Fibroblast of lung (primary cell): ENCODE results near the gene NPIPA8. TPM values are rescaled to one million over a fixed set of nuclear protein-coding genes. Genes with fewer than 3 reads are reported as not detected.
"Not testable (repeated sequence)": the region's sequence is repeated elsewhere in the genome, so short reads cannot be mapped to it uniquely, and the experiment has no call there.

Experiments used
- DNase-seq, 2 donors: peaks; one replicate each; pipeline versions ENCODE4 v3.0.0 to v3.0.0-alpha.2; 2010; ENCODE audit warnings: low read depth in 2 of 2
- H2AFZ ChIP-seq: 2 replicates; pipeline ENCODE4 v1.5.1; 2012; ENCODE audit warnings: low read length, control low read depth, inconsistent platforms
- H3K27ac ChIP-seq: 2 replicates; pipeline ENCODE4 v1.5.1; 2011; ENCODE audit warnings: low read length, control low read depth; ENCODE audit not compliant: insufficient read depth
- H3K27me3 ChIP-seq: 2 replicates; pipeline ENCODE4 v1.5.1; 2011; ENCODE audit warnings: mild to moderate bottlenecking, low read length; ENCODE audit not compliant: control insufficient read depth, insufficient read depth
- H3K36me3 ChIP-seq: 2 replicates; pipeline ENCODE4 v1.5.1; 2011; ENCODE audit warnings: low read length; ENCODE audit not compliant: control insufficient read depth, insufficient read depth
- H3K4me1 ChIP-seq: 2 replicates; pipeline ENCODE4 v1.5.1; 2011; ENCODE audit warnings: low read length; ENCODE audit not compliant: control insufficient read depth, insufficient read depth; ENCODE audit errors: extremely low read depth
- H3K4me2 ChIP-seq: 2 replicates; pipeline ENCODE4 v1.5.1; 2011; ENCODE audit warnings: low read length, control low read depth; ENCODE audit not compliant: insufficient read depth; ENCODE audit errors: extremely low read depth
- H3K4me3 ChIP-seq, 4 experiments: fragments of 200-600 bp in 1 of 4; sonication (generic) in 1 of 4; replicated peaks in 1 of 4; 2 replicates each; pipeline ENCODE4 v1.5.1; 2011 to 2016; ENCODE audit warnings: low read length in 4 of 4, low read depth in 3 of 4, mild to moderate bottlenecking in 3 of 4, control low read depth in 2 of 4, inconsistent platforms in 1 of 4, mixed read lengths in 1 of 4; ENCODE audit not compliant: insufficient read depth in 1 of 4; ENCODE audit errors: control extremely low read depth in 1 of 4
- H3K79me2 ChIP-seq: 2 replicates; pipeline ENCODE4 v1.5.1; 2012; ENCODE audit warnings: mild to moderate bottlenecking, low read length, inconsistent platforms; ENCODE audit not compliant: control insufficient read depth, insufficient read depth
- H3K9ac ChIP-seq: 2 replicates; pipeline ENCODE4 v1.5.1; 2011; ENCODE audit warnings: mild to moderate bottlenecking, low read length, control low read depth; ENCODE audit not compliant: insufficient read depth
- H3K9me3 ChIP-seq: 2 replicates; pipeline ENCODE4 v1.5.1; 2012; ENCODE audit warnings: low read depth, low read length; ENCODE audit not compliant: control insufficient read depth, insufficient read depth
- H4K20me1 ChIP-seq: 2 replicates; pipeline ENCODE4 v1.5.1; 2011; ENCODE audit warnings: low read length; ENCODE audit not compliant: control insufficient read depth, insufficient read depth; ENCODE audit errors: extremely low read depth
- polyA minus RNA-seq: library from RNA; depleted of rRNA, polyadenylated mRNA; stranded (reverse); fragments of >200 nt; gene quantifications from 2 replicates; pipeline ENCODE4 v1.2.3, GENCODE V29; 2011; ENCODE audit warnings: low replicate concordance
- polyA plus RNA-seq, 2 donors: library from polyadenylated mRNA; depleted of rRNA in 1 of 2; stranded (reverse) in 1 of 2; unstranded in 1 of 2; fragments of >200 nt; gene quantifications; 2 replicates each; pipeline ENCODE4 v1.2.1, GENCODE V29; 2011 to 2012; ENCODE audit warnings: missing spikeins in 1 of 2
- total RNA-seq: library from RNA; depleted of rRNA; stranded (reverse); fragments of >200 nt; gene quantifications from 2 replicates; pipeline ENCODE4 v1.2.1, GENCODE V29; 2014

Gene NPIPA8
- total RNA-seq = not detected in 2 replicates
- polyA plus RNA-seq = 2.9 and 5.1 TPM in 2 replicates
- 0.15 and 1.7 TPM in 2 replicates for polyA plus RNA-seq (2012)
- polyA minus RNA-seq = not detected in 2 replicates

DNA sequence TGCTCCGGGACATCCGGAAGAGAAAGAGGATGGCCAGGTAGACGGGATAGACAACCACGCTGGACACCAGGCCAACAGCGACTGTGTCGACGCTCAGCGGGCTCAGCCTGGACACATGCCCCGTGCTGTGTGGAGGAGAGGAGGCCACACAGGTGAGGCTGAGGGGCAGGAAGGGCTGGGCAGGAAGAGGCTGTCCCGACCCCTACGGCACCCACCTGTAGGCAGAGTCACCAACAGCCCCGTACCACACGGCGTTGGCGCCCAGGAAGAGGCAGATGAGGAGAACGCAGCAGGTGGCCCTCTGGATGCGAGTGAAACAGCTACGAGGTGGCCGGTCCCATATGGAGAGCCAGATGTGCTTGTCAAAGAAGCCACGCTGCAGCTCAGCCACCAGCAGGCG, at the start of gene NPIPA8:
Gene NPIPA8 (minus strand): TSS at position 101 of the 400 bp plus-strand sequence. CDS start 4,074 bp downstream, outside the sequence.
- H3K27me3 ChIP-seq, H3K4me3 ChIP-seq, H3K4me2 ChIP-seq, H3K27ac ChIP-seq, H3K4me1 ChIP-seq, H3K79me2 ChIP-seq, DNase-seq, H2AFZ ChIP-seq, H4K20me1 ChIP-seq, H3K36me3 ChIP-seq, H3K9ac ChIP-seq, H3K9me3 ChIP-seq: not testable (repeated sequence)

GRCh38 chr16:18385285-18385684, 48.7 kb upstream of the NPIPA8 start:
- H3K27me3 ChIP-seq, H2AFZ ChIP-seq, H3K4me1 ChIP-seq, H3K4me3 ChIP-seq, H3K9me3 ChIP-seq, H3K4me2 ChIP-seq, H3K79me2 ChIP-seq, H3K36me3 ChIP-seq, DNase-seq, H3K27ac ChIP-seq, H3K9ac ChIP-seq, H4K20me1 ChIP-seq: not testable (repeated sequence)

- H3K9me3 ChIP-seq, H2AFZ ChIP-seq, H3K9ac ChIP-seq, H3K27ac ChIP-seq, H3K79me2 ChIP-seq, H3K4me3 ChIP-seq, H3K27me3 ChIP-seq, H4K20me1 ChIP-seq, H3K36me3 ChIP-seq, H3K4me1 ChIP-seq, DNase-seq, H3K4me2 ChIP-seq: not testable (repeated sequence)
Measured at GRCh38 chr16:18384869-18385268, 48.3 kb upstream of the NPIPA8 start.

DNA sequence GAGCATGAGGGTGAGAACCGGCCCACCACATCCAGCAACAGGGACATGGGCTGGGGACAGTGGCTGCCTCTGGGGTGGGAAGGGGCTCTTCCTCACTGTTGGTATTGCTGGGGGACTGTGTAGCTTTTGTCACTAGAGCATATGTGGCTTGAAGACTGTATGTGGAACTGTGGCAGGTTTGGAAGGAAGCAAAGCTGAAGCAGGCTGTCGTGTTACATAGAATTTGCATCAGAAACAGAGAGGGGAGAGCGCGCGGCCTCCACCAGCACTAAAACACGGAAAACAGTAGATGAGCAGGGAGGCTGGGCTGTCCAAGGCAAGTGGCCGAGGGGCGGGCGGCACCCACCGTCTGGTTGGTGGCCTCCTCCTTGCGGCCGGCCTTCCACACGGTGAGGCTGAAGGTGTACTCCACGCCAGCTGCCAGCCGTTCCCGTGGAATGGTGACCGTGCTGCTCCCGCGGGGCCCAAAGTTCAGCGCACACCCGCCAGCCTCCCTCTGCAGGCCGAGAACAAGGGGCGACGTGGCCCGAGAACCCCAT, 47.6 kb upstream of the NPIPA8 start:
- H3K9me3 ChIP-seq, H4K20me1 ChIP-seq, DNase-seq, H3K27ac ChIP-seq, H3K4me3 ChIP-seq, H3K4me1 ChIP-seq, H3K79me2 ChIP-seq, H2AFZ ChIP-seq, H3K27me3 ChIP-seq, H3K36me3 ChIP-seq, H3K9ac ChIP-seq, H3K4me2 ChIP-seq: not testable (repeated sequence)

GRCh38 chr16:18382696-18383095, 46.2 kb upstream of the NPIPA8 start:
- not testable (repeated sequence) for H3K9me3 ChIP-seq, DNase-seq, H3K9ac ChIP-seq, H3K27me3 ChIP-seq, H4K20me1 ChIP-seq, H3K36me3 ChIP-seq, H3K4me3 ChIP-seq, H3K4me1 ChIP-seq, H3K79me2 ChIP-seq, H3K4me2 ChIP-seq, H3K27ac ChIP-seq, H2AFZ ChIP-seq

DNA sequence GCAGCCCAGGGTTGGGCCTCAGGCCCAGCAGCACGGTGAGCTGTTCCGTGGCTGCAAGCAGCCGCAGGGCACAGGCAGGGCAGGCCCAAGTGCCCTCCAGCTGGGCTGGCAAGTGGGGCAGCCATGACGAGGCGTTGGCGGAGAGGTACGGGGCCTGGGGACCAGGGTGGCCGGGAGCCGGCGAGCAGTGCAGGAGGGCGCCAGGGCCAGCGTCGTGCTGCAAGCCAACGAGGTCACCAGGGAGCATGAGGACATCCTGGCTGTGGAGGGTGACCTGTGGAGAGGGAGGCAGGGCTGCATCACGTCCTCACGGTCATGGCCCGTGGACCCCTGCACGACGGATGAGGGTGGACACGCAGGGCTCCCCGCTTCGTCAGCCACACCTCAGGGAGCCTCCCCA, 11.2 kb upstream of the NPIPA8 start:
- not testable (repeated sequence) for H3K79me2 ChIP-seq, DNase-seq, H3K4me2 ChIP-seq, H3K9ac ChIP-seq, H3K9me3 ChIP-seq, H2AFZ ChIP-seq, H3K36me3 ChIP-seq, H3K27me3 ChIP-seq, H4K20me1 ChIP-seq, H3K27ac ChIP-seq, H3K4me1 ChIP-seq, H3K4me3 ChIP-seq

DNA sequence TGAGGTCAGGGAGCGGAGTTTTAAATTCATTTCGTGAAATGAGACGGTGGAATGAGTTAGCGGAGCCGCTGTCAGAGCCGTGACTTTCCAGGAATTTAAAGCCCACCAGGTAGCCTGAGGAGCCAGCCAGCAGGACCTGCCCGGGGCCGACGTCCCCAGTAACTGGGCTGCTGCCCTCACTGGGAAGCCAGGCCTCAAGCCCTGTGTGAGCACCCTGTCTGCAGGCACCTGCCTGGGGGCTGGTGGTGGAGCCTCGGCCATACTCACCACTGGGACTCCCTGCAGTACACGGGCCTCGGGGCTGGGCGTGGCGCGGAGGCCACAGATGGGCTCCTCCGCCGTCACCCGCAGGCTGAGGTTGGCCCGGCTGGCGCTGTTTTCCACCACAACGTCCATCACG, 10.5 kb upstream of the NPIPA8 start:
- not testable (repeated sequence) for H3K4me2 ChIP-seq, H3K4me3 ChIP-seq, H3K79me2 ChIP-seq, H3K9me3 ChIP-seq, H3K27ac ChIP-seq, H3K27me3 ChIP-seq, H4K20me1 ChIP-seq, H2AFZ ChIP-seq, DNase-seq, H3K9ac ChIP-seq, H3K36me3 ChIP-seq, H3K4me1 ChIP-seq
